Activated CD4-positive, alpha-beta T cell treated with anti-CD3 and anti-CD28 coated beads, Interleukin-2, Interleukin-4, amounts not matched to agents 100 ng/mL and 50 ng/mL, durations not matched to agents 16 hours and 8 hours (primary cell): ENCODE measurements around the gene ATXN7L1.

ENCODE experiments used
- DNase-seq: peaks from one replicate; pipeline ENCODE4 v3.0.0-alpha.2; 2020; ENCODE audit warnings: low spot score

Gene ATXN7L1

GRCh38 chr7:105876091-105876963 is at the start of gene ATXN7L1:
Gene ATXN7L1 (minus strand): TSS chr7:105876599. CDS start chr7:105876558, 41 bp downstream.
- peak; percentile 90 for DNase-seq

GRCh38 chr7:105926131-105926530 is 49.7 kb upstream of the ATXN7L1 start:
- DNase-seq: no peak

- peak; percentile 83 for DNase-seq
Observed at GRCh38 chr7:105924945-105925344, 48.5 kb upstream of the ATXN7L1 start.

GRCh38 chr7:105920766-105921165 is 44.4 kb upstream of the ATXN7L1 start:
- no peak for DNase-seq

- no peak for DNase-seq
Observed at GRCh38 chr7:105917659-105918058, 41.3 kb upstream of the ATXN7L1 start.

GRCh38 chr7:105916603-105917002 is 40.2 kb upstream of the ATXN7L1 start:
- no peak for DNase-seq

- DNase-seq: no peak
Observed at GRCh38 chr7:105913947-105914346, 37.5 kb upstream of the ATXN7L1 start.

GRCh38 chr7:105911961-105912575 is 35.7 kb upstream of the ATXN7L1 start:
- no peak for DNase-seq

- no peak for DNase-seq
Observed at GRCh38 chr7:105910172-105910571, 33.8 kb upstream of the ATXN7L1 start.

- DNase-seq: no peak
Observed at GRCh38 chr7:105909742-105910141, 33.3 kb upstream of the ATXN7L1 start.

- DNase-seq: no peak
Observed at GRCh38 chr7:105907129-105907846, 30.9 kb upstream of the ATXN7L1 start.

- DNase-seq: no peak
Observed at GRCh38 chr7:105906695-105907094, 30.3 kb upstream of the ATXN7L1 start.

- DNase-seq: no peak
Observed at GRCh38 chr7:105905910-105906568, 29.6 kb upstream of the ATXN7L1 start.

GRCh38 chr7:105905209-105905909 is 29.0 kb upstream of the ATXN7L1 start:
- DNase-seq: no peak

- no peak for DNase-seq
Observed at GRCh38 chr7:105904064-105904463, 27.7 kb upstream of the ATXN7L1 start.

- no peak for DNase-seq
Observed at GRCh38 chr7:105902325-105902911, 26.0 kb upstream of the ATXN7L1 start.

- DNase-seq: no peak
Observed at GRCh38 chr7:105897999-105898398, 21.6 kb upstream of the ATXN7L1 start.

GRCh38 chr7:105896407-105896911 is 20.1 kb upstream of the ATXN7L1 start:
- DNase-seq: no peak

GRCh38 chr7:105894131-105894530 is 17.7 kb upstream of the ATXN7L1 start:
- DNase-seq: no peak

- DNase-seq: no peak
Observed at GRCh38 chr7:105892387-105892786, 16.0 kb upstream of the ATXN7L1 start.
